WTC11 (cell line): ENCODE results near the gene PFKFB4. TPM values are rescaled to one million over a fixed set of nuclear protein-coding genes. Genes with fewer than 3 reads are reported as not detected.

Experiments
- ATAC-seq: fragments of 200-7000 bp; cut with Tn5 transposase; 2 replicates; pipeline ENCODE4 v1.10.0; 2021; ENCODE audit warnings: mild to moderate bottlenecking, moderate library complexity
- CTCF ChIA-PET: fragments of 300-600 bp; sonication (Branson Sonifier 250); formaldehyde crosslinking; loops from one replicate; lab custom pipeline; 2021; ENCODE audit warnings: antibody characterized with exemption; lab: Charles Lee
- POLR2A ChIA-PET: fragments of 350-600 bp; sonication (Branson Sonifier 250); formaldehyde crosslinking; loops from one replicate; lab custom pipeline; 2021; ENCODE audit warnings: antibody characterized with exemption; lab: Charles Lee
- DNase-seq: peaks from one replicate; pipeline ENCODE4 v3.0.0; 2021; ENCODE audit warnings: low spot score
- H3K27ac Mint-ChIP-seq: 2 replicates; pipeline ENCODE4 v1.8.0; 2021; ENCODE audit warnings: mixed read lengths
- H3K27me3 Mint-ChIP-seq: 2 replicates; pipeline ENCODE4 v1.8.0; 2021; ENCODE audit warnings: low read depth, mild to moderate bottlenecking, moderate library complexity, mixed read lengths
- H3K36me3 Mint-ChIP-seq: 2 replicates; pipeline ENCODE4 v1.8.0; 2021; ENCODE audit warnings: mixed read lengths
- H3K4me1 Mint-ChIP-seq: 2 replicates; pipeline ENCODE4 v1.8.0; 2022; ENCODE audit warnings: mixed read lengths
- H3K4me3 Mint-ChIP-seq: 2 replicates; pipeline ENCODE4 v1.8.0; 2021; ENCODE audit warnings: mild to moderate bottlenecking, moderate library complexity, mixed read lengths
- H3K9me3 Mint-ChIP-seq: 2 replicates; pipeline ENCODE4 v1.8.0; 2021; ENCODE audit warnings: mixed read lengths
- EMX1 ChIP-seq: fragments of 250-450 bp; sonication (Bioruptor Pico); IDR thresholded peaks from 2 replicates; pipeline ENCODE4 v1.8.0; 2021; ENCODE audit warnings: mild to moderate bottlenecking
- GABPB1 ChIP-seq: sonication (generic); formaldehyde crosslinking; IDR thresholded peaks from 2 replicates; pipeline ENCODE4 v1.8.1; 2023; ENCODE audit warnings: mild to moderate bottlenecking, missing genetic modification reagents
- GRHL2 ChIP-seq: fragments of 250-450 bp; sonication (Bioruptor Pico); IDR thresholded peaks from 2 replicates; pipeline ENCODE4 v1.8.0; 2022; ENCODE audit warnings: mild to moderate bottlenecking, moderate library complexity; ENCODE audit not compliant: insufficient replicate concordance, severe bottlenecking
- GTF2I ChIP-seq: fragments of 250-450 bp; sonication (Bioruptor Pico); conservative IDR thresholded peaks from 2 replicates; pipeline ENCODE4 v1.4.0; 2021; ENCODE audit warnings: mild to moderate bottlenecking
- JUN ChIP-seq: sonication (generic); formaldehyde crosslinking; IDR thresholded peaks from 2 replicates; pipeline ENCODE4 v1.8.0; 2023; ENCODE audit warnings: mild to moderate bottlenecking, missing genetic modification reagents
- NFYB ChIP-seq: sonication (generic); formaldehyde crosslinking; conservative IDR thresholded peaks from 2 replicates; pipeline ENCODE4 v1.8.0; 2022; ENCODE audit warnings: low read depth, missing genetic modification reagents
- NR1H2 ChIP-seq: sonication (generic); formaldehyde crosslinking; IDR thresholded peaks from 2 replicates; pipeline ENCODE4 v1.9.0; 2021; ENCODE audit warnings: mild to moderate bottlenecking, moderate library complexity, missing genetic modification reagents
- NR3C1 ChIP-seq: sonication (generic); formaldehyde crosslinking; conservative IDR thresholded peaks from 2 replicates; pipeline ENCODE4 v1.8.1; 2023; ENCODE audit warnings: low read depth, mild to moderate bottlenecking, missing genetic modification reagents
- PRRX2 ChIP-seq: fragments of 250-450 bp; sonication (Bioruptor Pico); IDR thresholded peaks from 2 replicates; pipeline ENCODE4 v1.8.0; 2021; ENCODE audit warnings: mild to moderate bottlenecking
- SOX15 ChIP-seq: fragments of 250-450 bp; sonication (Bioruptor Pico); IDR thresholded peaks from 2 replicates; pipeline ENCODE4 v1.9.0; 2021; ENCODE audit warnings: mild to moderate bottlenecking
- TCF7 ChIP-seq: sonication (generic); formaldehyde crosslinking; IDR thresholded peaks from 2 replicates; pipeline ENCODE4 v1.8.0; 2022; ENCODE audit warnings: mild to moderate bottlenecking, low read depth, missing genetic modification reagents, moderate library complexity
- ZNF138 ChIP-seq: sonication (generic); formaldehyde crosslinking; conservative IDR thresholded peaks from 2 replicates; pipeline ENCODE4 v1.8.1; 2022; ENCODE audit warnings: mild to moderate bottlenecking, moderate library complexity, missing genetic modification reagents
- ZNF317 ChIP-seq: sonication (generic); formaldehyde crosslinking; IDR thresholded peaks from 2 replicates; pipeline ENCODE4 v1.8.1; 2023; ENCODE audit warnings: low read depth, mild to moderate bottlenecking, moderate library complexity, missing genetic modification reagents, borderline replicate concordance
- ZNF396 ChIP-seq: fragments of 250-450 bp; sonication (Bioruptor Pico); IDR thresholded peaks from 2 replicates; pipeline ENCODE4 v1.8.0; 2021; ENCODE audit warnings: mild to moderate bottlenecking, moderate library complexity, borderline replicate concordance
- ZNF416 ChIP-seq: fragments of 250-450 bp; sonication (Bioruptor Pico); IDR thresholded peaks from 2 replicates; pipeline ENCODE4 v1.9.0; 2021; ENCODE audit warnings: mild to moderate bottlenecking, inconsistent platforms
- total RNA-seq: library from RNA; stranded (reverse); gene quantifications from 3 replicates; pipeline ENCODE4 v1.2.3, GENCODE V29; 2021
- TF ChIP-seq, protein P1 (sequence below): sonication (generic); formaldehyde crosslinking; IDR thresholded peaks from 2 replicates; pipeline ENCODE4 v1.8.1; 2022; ENCODE audit warnings: mild to moderate bottlenecking, moderate library complexity, missing genetic modification reagents
- TF ChIP-seq, protein P2 (sequence below): sonication (generic); formaldehyde crosslinking; IDR thresholded peaks from 2 replicates; pipeline ENCODE4 v1.8.0; 2022; ENCODE audit warnings: mild to moderate bottlenecking, missing genetic modification reagents
- TF ChIP-seq, protein P3 (sequence below): fragments of 250-450 bp; sonication (Bioruptor Pico); IDR thresholded peaks from 2 replicates; pipeline ENCODE4 v1.9.0; 2021; ENCODE audit warnings: moderate library complexity, mild to moderate bottlenecking, inconsistent platforms, borderline replicate concordance
- TF ChIP-seq, protein P4 (sequence below): fragments of 250-450 bp; sonication (Bioruptor Pico); IDR thresholded peaks from 2 replicates; pipeline ENCODE4 v1.8.0; 2021; ENCODE audit warnings: mild to moderate bottlenecking
- TF ChIP-seq, protein P5 (sequence below): fragments of 250-450 bp; sonication (Bioruptor Pico); IDR thresholded peaks from 2 replicates; pipeline ENCODE4 v1.9.0; 2021; ENCODE audit warnings: mild to moderate bottlenecking
- TF ChIP-seq, protein P6 (sequence below): sonication (generic); formaldehyde crosslinking; IDR thresholded peaks from 2 replicates; pipeline ENCODE4 v1.8.0; 2023; ENCODE audit warnings: mild to moderate bottlenecking, missing genetic modification reagents
- TF ChIP-seq, protein P7 (sequence below): sonication (generic); formaldehyde crosslinking; IDR thresholded peaks from 2 replicates; pipeline ENCODE4 v1.8.0; 2022; ENCODE audit warnings: missing genetic modification reagents
- TF ChIP-seq, protein P8 (sequence below): sonication (generic); formaldehyde crosslinking; IDR thresholded peaks from 2 replicates; pipeline ENCODE4 v1.8.1; 2023; ENCODE audit warnings: mild to moderate bottlenecking, missing genetic modification reagents

The PFKFB4 gene
- total RNA-seq, 1 experiment from 2014 or later, result 18.0 TPM

DNA sequence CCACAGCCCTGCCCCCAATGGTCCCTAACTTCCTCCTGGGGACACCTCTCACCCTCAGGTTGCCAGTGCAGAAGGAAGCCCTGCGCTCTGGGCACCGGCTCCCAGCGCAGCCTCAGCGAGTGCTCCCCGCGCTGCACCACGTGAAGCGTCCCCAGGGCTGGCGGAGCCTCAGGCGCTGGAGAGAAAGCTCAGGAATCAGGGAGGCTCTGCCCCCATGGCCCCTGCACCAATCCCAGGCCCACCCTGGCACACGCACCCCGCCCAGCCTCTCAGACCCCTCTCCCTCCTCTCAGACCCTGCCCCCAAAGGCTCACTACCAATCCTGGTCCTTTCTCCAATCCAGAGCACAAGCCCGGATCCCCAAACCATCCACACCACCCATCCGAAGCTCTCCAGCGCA, 31.6 kb upstream of the PFKFB4 start:
- no peaks in the 10 kb centered on the region for H3K36me3 Mint-ChIP-seq
- H3K4me3 Mint-ChIP-seq, result no peak overlapping the region
- H3K27ac Mint-ChIP-seq, result peak overlapping the region; percentile 61; the same call in 1 of the 2 replicates
- peaks cover 7% of the 10 kb centered on the region for H3K4me1 Mint-ChIP-seq
- no peaks in the 10 kb centered on the region for H3K9me3 Mint-ChIP-seq
- POLR2A ChIA-PET, result interaction anchor here (0.5 kb wide), 1 partner anchor 277 kb away, joined by 3 read pairs; no protein-coding TSS in a partner anchor
- peak; percentile 72 for ATAC-seq
- no peak for DNase-seq
- H3K27me3 Mint-ChIP-seq, result no peaks in the 10 kb centered on the region; the same call in 1 of the 2 replicates
- TF ChIP-seq ZNF416, result no peak
- no peak for TF ChIP-seq GABPB1 (CRISPR knock-in tag)
- TF ChIP-seq, protein P1, sequence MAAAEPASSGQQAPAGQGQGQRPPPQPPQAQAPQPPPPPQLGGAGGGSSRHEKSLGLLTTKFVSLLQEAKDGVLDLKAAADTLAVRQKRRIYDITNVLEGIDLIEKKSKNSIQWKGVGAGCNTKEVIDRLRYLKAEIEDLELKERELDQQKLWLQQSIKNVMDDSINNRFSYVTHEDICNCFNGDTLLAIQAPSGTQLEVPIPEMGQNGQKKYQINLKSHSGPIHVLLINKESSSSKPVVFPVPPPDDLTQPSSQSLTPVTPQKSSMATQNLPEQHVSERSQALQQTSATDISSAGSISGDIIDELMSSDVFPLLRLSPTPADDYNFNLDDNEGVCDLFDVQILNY, result no peak
- no peak for TF ChIP-seq JUN (CRISPR knock-in tag)
- TF ChIP-seq PRRX2 (CRISPR knock-in tag), result no peak
- no peak for TF ChIP-seq NFYB (CRISPR knock-in tag)
- TF ChIP-seq GTF2I (CRISPR knock-in tag), result no peak
- TF ChIP-seq NR1H2 (CRISPR knock-in tag), result no peak
- TF ChIP-seq, protein P2, sequence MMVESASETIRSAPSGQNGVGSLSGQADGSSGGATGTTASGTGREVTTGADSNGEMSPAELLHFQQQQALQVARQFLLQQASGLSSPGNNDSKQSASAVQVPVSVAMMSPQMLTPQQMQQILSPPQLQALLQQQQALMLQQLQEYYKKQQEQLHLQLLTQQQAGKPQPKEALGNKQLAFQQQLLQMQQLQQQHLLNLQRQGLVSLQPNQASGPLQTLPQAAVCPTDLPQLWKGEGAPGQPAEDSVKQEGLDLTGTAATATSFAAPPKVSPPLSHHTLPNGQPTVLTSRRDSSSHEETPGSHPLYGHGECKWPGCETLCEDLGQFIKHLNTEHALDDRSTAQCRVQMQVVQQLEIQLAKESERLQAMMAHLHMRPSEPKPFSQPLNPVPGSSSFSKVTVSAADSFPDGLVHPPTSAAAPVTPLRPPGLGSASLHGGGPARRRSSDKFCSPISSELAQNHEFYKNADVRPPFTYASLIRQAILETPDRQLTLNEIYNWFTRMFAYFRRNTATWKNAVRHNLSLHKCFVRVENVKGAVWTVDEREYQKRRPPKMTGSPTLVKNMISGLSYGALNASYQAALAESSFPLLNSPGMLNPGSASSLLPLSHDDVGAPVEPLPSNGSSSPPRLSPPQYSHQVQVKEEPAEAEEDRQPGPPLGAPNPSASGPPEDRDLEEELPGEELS, result no peak
- no peak for TF ChIP-seq NR3C1 (CRISPR knock-in tag)
- TF ChIP-seq, protein P3, sequence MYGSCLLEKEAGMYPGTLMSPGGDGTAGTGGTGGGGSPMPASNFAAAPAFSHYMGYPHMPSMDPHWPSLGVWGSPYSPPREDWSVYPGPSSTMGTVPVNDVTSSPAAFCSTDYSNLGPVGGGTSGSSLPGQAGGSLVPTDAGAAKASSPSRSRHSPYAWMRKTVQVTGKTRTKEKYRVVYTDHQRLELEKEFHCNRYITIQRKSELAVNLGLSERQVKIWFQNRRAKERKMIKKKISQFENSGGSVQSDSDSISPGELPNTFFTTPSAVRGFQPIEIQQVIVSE (CRISPR knock-in tag), result no peak
- TF ChIP-seq, protein P4, sequence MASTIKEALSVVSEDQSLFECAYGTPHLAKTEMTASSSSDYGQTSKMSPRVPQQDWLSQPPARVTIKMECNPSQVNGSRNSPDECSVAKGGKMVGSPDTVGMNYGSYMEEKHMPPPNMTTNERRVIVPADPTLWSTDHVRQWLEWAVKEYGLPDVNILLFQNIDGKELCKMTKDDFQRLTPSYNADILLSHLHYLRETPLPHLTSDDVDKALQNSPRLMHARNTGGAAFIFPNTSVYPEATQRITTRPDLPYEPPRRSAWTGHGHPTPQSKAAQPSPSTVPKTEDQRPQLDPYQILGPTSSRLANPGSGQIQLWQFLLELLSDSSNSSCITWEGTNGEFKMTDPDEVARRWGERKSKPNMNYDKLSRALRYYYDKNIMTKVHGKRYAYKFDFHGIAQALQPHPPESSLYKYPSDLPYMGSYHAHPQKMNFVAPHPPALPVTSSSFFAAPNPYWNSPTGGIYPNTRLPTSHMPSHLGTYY (CRISPR knock-in tag), result no peak
- no peak for TF ChIP-seq GRHL2
- TF ChIP-seq, protein P5, sequence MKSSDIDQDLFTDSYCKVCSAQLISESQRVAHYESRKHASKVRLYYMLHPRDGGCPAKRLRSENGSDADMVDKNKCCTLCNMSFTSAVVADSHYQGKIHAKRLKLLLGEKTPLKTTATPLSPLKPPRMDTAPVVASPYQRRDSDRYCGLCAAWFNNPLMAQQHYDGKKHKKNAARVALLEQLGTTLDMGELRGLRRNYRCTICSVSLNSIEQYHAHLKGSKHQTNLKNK (CRISPR knock-in tag), result no peak
- no peak for TF ChIP-seq SOX15
- TF ChIP-seq, protein P6, sequence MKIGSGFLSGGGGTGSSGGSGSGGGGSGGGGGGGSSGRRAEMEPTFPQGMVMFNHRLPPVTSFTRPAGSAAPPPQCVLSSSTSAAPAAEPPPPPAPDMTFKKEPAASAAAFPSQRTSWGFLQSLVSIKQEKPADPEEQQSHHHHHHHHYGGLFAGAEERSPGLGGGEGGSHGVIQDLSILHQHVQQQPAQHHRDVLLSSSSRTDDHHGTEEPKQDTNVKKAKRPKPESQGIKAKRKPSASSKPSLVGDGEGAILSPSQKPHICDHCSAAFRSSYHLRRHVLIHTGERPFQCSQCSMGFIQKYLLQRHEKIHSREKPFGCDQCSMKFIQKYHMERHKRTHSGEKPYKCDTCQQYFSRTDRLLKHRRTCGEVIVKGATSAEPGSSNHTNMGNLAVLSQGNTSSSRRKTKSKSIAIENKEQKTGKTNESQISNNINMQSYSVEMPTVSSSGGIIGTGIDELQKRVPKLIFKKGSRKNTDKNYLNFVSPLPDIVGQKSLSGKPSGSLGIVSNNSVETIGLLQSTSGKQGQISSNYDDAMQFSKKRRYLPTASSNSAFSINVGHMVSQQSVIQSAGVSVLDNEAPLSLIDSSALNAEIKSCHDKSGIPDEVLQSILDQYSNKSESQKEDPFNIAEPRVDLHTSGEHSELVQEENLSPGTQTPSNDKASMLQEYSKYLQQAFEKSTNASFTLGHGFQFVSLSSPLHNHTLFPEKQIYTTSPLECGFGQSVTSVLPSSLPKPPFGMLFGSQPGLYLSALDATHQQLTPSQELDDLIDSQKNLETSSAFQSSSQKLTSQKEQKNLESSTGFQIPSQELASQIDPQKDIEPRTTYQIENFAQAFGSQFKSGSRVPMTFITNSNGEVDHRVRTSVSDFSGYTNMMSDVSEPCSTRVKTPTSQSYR (CRISPR knock-in tag), result no peak
- no peak for TF ChIP-seq EMX1 (CRISPR knock-in tag)
- TF ChIP-seq ZNF317, result no peak
- CTCF ChIA-PET, result interaction anchor here (1.1 to 2.7 kb wide), 3 partner anchors 27 to 188 kb away, joined by 3 to 12 read pairs (median 6); no protein-coding TSS in a partner anchor

DNA sequence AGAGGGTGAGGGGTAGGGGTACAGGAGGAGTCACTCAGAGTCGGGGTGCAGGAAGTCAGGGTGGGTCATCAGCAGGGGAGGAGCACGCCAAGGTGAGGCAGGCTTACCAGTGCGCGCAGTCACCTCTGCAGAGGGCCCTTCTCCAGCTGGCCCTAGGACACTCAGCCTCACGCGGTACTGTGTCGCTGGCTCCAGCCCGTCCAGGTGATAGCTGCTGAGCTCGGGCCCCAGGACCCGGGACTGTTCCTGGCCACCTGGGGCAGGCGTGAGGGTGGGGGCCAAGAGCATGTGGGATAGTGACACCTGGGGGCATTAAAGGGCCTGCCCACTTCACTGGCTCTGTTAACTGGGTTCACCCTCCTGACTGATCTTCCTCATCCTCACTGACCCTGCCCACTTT, 31.1 kb upstream of the PFKFB4 start:
- Mint-ChIP-seq H3K27ac (no peak overlapping the region), H3K9me3 (no peaks in the 10 kb centered on the region), H3K36me3 (no peaks in the 10 kb centered on the region), H3K4me3 (no peak overlapping the region), H3K4me1 (peaks cover 7% of the 10 kb centered on the region), H3K27me3 (no peaks in the 10 kb centered on the region; the same call in 1 of the 2 replicates)
- ChIA-PET POLR2A (interaction anchor here (0.5 kb wide), 1 partner anchor 278 kb away, joined by 3 read pairs; no protein-coding TSS in a partner anchor), CTCF (interaction anchor here (0.8 to 2.7 kb wide), 4 partner anchors 22 to 187 kb away, joined by 3 to 12 read pairs (median 4); partner anchors contain the start of gene UQCRC1)
- no peak for ATAC-seq
- no peak for DNase-seq
- TF ChIP-seq ZNF396 (CRISPR knock-in tag) (no peak), GRHL2 (no peak), NFYB (CRISPR knock-in tag) (no peak), TCF7 (no peak), ZNF138 (CRISPR knock-in tag) (no peak)
- TF ChIP-seq, protein P7, sequence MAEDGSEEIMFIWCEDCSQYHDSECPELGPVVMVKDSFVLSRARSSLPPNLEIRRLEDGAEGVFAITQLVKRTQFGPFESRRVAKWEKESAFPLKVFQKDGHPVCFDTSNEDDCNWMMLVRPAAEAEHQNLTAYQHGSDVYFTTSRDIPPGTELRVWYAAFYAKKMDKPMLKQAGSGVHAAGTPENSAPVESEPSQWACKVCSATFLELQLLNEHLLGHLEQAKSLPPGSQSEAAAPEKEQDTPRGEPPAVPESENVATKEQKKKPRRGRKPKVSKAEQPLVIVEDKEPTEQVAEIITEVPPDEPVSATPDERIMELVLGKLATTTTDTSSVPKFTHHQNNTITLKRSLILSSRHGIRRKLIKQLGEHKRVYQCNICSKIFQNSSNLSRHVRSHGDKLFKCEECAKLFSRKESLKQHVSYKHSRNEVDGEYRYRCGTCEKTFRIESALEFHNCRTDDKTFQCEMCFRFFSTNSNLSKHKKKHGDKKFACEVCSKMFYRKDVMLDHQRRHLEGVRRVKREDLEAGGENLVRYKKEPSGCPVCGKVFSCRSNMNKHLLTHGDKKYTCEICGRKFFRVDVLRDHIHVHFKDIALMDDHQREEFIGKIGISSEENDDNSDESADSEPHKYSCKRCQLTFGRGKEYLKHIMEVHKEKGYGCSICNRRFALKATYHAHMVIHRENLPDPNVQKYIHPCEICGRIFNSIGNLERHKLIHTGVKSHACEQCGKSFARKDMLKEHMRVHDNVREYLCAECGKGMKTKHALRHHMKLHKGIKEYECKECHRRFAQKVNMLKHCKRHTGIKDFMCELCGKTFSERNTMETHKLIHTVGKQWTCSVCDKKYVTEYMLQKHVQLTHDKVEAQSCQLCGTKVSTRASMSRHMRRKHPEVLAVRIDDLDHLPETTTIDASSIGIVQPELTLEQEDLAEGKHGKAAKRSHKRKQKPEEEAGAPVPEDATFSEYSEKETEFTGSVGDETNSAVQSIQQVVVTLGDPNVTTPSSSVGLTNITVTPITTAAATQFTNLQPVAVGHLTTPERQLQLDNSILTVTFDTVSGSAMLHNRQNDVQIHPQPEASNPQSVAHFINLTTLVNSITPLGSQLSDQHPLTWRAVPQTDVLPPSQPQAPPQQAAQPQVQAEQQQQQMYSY (CRISPR knock-in tag), result no peak
- TF ChIP-seq, protein P8, sequence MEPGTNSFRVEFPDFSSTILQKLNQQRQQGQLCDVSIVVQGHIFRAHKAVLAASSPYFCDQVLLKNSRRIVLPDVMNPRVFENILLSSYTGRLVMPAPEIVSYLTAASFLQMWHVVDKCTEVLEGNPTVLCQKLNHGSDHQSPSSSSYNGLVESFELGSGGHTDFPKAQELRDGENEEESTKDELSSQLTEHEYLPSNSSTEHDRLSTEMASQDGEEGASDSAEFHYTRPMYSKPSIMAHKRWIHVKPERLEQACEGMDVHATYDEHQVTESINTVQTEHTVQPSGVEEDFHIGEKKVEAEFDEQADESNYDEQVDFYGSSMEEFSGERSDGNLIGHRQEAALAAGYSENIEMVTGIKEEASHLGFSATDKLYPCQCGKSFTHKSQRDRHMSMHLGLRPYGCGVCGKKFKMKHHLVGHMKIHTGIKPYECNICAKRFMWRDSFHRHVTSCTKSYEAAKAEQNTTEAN (CRISPR knock-in tag), result no peak
